HG03442 (cell line): ENCODE measurements around the gene TUBGCP4.

ENCODE experiments used
- ATAC-seq: cut with Tn5 transposase; IDR thresholded peaks from one replicate; pipeline ENCODE4 v1.9.1; 2021; ENCODE audit warnings: mild to moderate bottlenecking, moderate library complexity; ENCODE audit not compliant: unreplicated experiment

The TUBGCP4 gene

DNA sequence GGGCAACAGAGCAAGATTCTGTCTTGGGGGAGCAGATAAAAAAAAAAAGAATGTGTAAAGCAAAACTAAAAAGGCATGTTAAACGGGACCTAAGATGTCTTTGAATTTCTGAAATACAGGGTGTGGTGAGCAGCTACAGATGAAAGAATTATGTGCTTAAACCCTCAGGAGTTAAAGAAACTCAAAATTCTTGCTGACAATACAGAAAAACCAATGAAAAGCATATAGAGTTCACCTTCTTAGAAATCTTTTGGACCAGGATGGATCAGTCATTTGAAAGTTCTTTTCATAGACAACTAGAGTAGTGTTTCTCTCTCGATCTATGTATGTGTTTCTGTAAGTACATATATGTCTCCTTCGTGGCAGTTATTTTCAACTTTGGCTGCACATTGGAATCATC, 31.4 kb downstream of the TUBGCP4 start:
- ATAC-seq: no peak

DNA sequence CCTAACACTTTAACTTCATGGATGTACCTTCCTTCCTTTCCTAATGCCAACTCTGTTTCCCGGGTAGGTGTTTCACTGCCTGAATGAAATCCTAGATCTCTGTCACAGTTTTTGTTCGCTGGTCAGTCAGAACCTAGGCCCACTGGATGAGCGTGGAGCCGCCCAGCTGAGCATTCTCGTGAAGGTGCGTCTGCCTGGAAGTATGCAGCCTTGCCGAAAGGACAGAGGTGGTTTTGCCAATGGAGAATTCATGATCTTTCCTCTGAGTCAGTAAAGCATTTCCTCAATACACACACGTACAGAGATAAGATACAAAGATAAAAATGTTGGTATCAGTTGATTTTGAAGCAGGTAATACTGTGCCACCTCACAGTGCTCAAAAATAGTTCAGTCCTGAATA, 32.7 kb downstream of the TUBGCP4 start:
- no peak for ATAC-seq

DNA sequence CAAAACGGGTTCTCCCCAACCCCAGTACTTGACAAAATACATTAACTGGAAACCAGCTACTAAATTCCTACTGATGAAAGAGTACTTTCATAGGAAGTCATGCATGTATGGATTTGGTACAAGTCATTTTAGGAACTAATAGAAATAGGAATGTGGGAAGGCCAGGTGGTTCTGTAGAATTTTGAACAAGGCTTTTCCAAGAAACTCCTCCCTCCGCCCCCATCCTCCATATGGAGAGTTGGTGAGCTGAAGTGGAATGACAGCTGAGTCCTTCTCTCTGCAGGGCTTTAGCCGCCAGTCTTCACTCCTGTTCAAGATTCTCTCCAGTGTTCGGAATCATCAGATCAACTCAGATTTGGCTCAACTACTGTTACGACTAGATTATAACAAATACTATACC, 33.2 kb downstream of the TUBGCP4 start:
- no peak for ATAC-seq

DNA sequence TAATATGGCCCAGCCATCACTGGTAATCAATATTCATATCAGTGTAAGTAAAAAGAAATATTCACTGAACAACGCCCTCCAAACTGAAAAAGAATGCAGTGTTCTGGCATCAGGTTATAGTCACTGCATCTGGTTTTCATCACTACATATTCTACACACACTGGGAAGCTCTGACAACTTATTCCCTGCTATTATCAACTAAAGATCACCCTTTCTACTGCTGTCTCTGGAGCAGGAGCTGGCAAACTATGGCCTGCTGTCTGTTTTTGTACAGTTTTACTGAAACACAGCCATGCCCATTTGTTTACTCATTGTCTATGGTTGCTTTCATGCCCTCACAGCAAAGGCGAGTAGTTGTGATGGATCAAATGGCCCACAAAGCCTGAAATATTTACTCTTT, 35.3 kb downstream of the TUBGCP4 start:
- ATAC-seq: no peak

DNA sequence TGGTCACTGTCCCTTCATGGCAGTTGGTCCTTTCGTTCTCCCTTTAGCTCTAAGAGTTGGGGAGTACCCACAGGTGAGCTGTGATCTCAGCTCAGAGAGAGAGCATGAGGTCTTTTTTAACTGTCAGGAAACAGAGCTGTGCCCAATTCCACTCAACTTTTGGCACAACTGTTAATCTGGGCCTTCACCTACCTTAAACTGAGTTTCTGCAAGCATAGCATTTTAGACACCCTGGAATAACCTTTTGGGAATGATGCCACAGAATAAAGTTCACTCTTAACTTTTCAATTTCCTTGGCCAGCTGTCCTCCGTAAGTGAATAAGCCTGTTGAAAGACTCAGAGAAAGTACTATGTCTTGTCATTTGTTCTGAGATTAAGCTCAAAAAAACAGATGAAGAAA, 35.9 kb downstream of the TUBGCP4 start:
- no peak for ATAC-seq

DNA sequence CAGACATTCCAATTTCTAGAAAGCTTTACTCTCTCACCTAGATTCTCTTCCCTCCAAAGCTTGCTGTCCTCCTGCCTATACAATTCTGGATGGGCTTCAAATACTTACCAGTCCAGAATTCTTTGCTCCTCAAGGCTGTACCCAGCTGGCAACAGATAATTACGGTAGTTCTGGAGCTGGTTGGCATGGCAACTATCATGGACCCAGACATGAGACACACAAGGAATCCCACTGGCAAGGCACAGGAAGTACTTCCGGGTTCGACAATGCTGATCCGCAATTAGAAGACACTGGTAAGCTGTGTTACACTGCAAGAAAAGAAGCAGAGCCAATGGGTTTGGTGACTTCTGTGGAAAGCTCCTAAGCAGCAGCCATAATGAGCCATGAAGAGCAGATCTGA, 37.9 kb downstream of the TUBGCP4 start:
- no peak for ATAC-seq

DNA sequence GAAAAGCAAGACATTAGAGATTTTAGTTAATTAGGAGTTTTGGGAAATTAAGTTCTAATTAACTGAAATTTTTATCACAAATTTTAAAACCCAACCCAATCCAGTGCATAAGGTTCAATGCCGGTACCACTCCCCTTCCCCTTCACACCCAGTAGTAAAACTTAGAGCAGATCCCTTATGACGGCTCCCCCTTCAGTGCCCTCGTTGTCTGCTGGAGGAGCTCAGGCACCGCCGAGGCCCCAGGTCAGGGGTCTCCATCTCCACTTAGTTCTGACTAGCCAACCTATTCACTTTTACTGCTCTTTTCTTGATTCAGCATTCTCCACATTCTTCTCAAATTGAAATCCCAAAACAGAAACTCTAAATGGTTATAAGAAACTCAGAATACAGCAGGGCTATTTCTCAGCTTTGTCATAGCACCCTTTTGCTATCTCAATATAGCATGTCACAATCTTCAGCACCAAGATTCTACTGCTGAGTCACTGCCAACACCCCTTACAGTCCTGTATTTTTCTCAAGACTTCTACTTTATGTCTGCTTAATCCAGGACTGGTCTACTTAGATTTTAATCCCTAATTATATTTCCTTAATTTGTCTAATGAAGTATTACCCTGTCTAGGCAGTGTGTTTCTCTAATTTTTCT, 39.8 kb downstream of the TUBGCP4 start:
- no peak for ATAC-seq

DNA sequence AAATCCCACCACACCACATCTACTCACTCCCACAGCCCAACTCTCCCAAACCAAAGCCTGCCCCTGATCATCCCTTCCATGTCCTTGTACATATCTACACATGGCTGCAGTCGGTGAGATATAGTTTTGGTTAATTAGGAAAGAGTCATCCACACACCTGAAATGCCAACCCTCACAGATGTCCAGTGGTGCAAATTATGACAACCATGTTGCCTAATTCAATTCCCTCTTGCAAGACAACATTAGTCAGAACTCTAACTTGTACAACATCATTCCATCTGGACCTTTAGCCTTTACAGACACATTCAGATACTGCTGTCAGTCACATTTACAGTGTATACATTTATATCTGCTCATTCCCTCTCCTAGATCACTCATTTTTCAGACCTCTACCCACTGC, 41.2 kb downstream of the TUBGCP4 start:
- no peak for ATAC-seq

DNA sequence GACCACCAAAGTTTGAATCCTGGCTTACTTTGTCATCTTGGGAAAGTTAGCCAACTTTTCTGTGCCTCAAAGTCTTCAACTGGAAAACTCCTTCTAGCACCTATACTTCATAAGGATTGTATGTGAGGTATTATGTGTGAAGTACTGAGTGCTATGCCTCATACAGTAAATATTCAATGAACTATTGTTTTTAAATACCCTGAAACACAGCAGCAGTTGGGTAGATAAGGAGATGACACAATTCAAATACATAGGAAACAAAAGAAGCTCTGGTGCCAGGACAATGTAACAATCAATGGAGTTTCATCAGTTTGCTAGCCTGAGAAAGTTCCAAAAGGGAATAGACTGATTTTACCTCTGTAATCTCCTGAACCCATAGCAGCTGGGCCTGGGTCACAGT, 43.3 kb downstream of the TUBGCP4 start:
- ATAC-seq: no peak

DNA sequence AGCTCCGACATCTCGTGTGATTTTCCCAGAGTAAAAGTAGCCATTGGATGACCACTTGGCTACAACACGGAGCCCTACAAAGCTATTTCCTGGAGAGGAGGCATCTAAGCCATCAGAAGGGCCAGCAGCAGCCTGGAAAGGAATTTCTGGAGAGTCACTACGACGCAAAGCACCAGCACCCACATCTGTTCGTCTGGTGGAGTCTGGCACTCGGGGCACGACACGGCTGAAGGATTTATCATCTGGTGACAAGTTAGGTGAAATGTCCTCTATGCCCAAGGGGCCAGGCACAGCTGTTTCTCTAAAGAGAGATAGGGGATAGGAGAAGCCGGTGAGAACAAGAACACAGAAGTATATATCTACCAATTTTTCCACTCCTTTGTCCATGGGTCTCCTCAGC, 49.5 kb downstream of the TUBGCP4 start:
- no peak for ATAC-seq

DNA sequence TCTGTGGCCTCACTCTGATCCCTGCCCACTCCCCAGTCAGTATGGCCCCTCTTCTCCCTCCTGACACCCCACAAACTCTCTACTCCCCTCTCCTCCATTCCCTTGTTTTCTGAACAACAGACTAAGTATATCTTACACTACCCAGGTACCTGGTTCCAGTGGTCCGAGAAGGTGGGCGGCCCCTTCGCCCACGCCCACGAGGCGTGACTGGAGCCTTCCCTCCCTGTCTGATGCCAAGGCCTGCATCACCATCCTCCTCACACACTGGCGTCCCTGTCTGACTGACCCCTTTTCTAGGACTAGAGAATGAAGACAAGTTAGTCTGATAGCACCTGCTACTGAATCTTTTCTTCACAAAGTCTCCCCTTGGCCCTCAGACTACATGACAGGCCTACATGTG, 50.0 kb downstream of the TUBGCP4 start:
- ATAC-seq: no peak

DNA sequence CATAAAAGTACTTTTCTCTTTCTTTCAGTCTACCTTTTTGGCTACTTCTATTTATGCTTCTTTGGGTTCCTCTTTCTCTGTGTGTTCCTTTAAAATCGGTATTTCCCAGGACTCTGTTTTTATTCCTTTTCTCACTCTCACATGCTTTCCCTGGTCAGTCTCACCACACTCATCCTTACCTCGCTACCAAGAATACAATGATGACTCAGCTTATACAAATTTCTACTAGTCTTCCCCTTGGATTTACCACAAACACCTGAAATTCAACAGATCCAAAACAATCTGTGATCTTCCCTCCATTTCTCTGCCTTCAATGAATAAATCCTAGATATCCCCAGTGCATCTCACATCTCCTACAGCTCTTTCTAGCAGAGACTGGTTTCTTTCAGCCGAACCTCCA, 52.9 kb downstream of the TUBGCP4 start:
- no peak for ATAC-seq

DNA sequence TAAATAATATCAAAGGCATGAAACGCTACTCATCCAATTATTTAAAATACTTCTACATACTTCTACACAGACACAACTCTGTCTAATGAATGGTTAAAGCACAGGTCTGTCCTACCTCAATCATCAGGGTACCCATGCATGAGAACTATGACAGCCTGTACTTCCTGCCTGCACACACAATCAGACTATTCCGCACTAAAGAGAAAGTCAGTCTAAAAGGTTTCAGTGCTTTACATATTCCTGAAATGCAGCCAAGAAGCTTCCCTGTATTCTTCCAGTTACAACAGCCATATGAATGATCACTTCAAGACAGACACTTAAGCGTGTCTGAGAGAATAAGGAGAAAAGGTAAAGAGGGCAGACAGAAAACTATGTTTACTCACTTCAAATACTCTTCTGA, 58.8 kb downstream of the TUBGCP4 start:
- ATAC-seq: no peak

DNA sequence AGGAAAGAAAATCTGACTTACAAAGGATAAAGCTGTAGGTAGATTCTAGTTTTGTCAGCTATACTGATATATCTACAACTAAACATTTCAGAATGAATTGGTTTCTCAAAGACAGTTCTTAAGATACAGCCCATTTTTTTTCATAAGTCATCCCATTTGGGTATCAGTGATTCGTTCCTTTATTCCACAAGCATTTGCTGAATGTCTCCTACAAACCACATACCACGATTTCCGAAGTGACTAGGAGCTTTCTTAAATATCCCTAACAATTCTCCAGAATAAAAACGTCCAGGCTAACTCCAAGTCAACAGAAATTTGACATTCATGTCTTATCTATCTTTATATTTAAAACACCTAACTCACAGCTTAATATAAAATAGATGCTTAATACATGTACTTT, 62.3 kb downstream of the TUBGCP4 start:
- ATAC-seq: no peak

DNA sequence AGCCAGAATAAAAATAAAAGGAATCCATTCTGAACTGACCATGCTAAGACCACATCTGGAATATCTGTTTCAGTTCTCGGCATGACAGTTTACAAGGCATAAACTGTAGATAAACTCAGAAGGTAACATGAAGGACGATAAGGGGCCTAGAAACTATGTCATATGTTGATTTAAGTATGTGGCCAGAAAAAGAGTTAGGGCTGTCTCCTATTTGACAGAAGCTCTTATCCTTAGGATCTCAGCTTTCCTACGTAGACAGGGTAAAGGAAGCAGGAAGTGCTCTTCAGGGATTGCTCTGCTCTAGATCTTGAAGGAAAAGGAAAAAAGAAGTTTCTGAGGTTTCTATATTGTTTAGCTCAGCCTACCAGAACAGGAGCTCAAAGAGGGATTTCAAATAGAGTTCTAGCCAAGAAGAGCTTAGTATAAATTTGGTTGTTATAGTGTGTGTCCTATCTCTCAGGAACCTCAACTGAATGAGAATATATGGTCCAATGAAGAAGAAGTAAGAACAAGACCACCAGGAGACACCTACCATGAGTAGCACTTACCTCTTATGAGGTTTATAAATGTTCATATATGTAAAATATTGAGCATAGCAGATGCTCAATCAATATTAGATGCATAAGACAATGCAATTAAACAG, 62.9 kb downstream of the TUBGCP4 start:
- no peak for ATAC-seq

DNA sequence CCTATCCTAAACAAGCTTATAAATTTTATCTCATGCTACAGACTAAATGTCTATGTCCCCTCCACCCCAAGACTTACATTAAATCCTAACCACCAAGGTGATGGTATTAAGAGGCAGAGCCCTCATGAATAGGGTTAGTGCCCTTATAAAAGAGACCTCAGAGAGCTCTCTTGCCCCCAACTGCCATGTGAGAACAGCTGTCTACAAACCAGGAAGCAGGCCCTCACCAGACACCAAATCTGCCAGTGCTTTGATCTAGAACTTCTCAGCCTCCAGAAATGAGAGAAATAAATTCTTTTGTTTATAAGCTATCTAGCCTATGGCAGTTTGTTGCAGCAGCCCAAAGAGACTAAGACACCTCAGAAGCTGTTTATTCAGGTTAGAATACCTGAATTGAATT, 63.5 kb downstream of the TUBGCP4 start:
- no peak for ATAC-seq

DNA sequence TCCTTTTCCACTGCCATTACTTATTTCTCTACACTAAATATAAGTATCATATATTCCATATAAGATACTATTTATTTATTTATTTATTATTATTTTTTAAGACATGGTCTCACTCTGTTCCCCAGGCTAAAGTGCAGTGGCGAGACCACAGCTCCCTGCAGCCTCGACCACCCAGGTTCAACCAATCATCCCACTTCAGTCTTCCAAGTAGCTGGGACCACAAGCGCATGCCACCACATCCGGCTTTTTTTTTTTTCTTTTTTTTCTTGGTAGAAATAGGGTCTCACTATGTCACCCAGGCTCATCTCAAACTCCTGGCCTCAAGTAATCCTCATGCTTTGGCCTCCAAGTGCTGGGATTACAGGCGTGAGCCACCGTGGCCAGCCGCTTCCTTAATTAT, 65.5 kb downstream of the TUBGCP4 start:
- ATAC-seq: no peak

DNA sequence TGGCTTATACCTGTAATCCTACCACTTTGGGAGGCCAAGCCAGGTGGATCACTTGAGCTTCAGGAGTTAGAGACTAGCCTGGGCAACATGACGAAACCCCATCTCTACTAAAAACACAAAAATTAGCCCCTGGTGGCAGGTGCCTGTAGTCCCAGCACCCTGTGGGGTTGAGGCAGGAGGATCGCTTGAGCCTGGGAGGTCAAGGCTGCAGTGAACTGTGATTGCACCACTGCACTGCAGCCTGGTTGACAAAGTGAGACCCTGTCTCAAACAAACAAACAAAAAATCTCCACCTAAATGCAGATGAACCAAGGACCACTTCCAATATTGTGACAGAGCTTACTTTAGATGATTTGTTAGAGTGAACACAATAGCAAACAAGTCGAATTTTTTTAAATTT, 68.4 kb downstream of the TUBGCP4 start:
- no peak for ATAC-seq

DNA sequence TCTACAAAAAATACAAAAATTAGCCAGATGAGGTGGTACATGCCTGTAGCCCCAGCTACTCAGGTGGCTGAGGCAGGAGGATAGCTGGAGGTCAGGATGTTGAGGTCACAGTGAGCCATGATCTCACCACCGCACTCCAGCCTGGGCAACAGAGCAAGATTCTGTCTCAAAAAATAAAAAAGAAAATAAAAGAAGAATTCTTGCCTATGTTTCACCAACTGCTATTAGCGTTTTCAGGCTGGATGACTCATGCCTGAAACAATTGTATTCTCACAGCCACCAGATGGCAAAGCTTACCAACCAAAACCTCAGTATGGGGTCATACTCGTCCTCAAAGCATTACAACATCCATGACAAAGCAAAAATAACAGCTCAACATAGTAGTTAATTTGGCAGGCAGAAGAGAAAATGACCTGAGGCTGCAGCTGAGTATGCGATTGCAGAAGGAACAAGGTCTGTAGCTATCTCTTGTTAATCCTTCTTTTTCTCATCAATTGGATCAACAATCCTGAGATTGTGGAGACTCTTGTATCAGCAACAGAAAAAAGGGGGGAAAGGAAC, 69.9 kb downstream of the TUBGCP4 start:
- ATAC-seq: no peak

DNA sequence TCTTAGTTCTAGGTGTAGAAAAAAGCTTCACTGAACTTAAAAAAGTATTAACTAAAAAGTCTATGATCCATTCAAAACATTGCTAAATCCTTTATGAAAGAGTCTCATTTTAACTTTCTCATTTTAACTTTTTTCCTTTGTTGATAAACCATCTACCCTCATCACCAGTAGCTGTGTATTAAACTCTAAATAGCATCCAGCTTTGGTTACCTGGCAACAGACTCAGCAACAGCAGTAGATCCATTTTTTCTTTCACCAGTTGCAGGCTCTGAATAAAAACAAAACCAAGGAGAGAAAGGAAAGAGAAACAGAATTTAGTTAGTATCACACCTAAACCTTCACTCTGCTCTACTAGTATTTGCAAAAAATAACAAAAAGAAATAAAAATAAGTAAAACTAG, 70.4 kb downstream of the TUBGCP4 start:
- ATAC-seq: no peak

DNA sequence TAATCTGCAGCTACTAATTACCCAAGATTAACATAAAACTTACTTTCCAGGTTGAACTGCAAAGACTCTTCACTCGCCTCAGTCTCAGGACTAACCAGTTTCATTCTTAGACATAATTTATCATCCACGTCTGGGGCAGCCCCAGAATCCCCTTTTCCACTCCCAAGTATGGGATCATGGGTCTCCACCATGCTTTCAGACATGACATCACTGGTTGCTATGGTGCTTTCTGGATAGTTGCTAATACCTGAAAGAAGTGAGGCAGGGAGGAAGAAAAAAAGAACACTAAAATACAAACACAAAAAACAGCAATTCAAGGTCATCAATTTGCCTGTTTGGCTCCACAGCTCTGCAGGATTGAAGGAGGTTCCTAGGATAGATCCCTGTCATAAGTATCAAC, 75.4 kb downstream of the TUBGCP4 start:
- no peak for ATAC-seq

DNA sequence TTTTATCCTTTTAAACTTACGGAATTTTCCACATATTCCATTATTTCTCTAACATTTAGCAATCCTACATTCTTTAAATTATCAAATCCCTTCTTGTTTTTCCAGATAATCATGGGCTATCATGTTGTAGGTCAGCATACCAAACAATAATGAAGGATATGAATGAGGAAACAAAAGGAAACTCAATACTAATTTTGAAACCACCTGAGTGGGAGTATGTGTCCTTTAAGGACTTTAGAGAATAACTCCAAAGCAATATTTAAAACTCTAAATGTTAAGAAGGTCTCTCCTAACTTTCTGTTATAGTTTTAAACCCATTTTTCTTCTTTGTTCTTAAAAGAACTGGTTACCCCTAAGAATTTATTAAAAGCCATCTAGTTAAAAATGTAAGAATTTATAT, 79.1 kb downstream of the TUBGCP4 start:
- no peak for ATAC-seq
